Left ventricle myocardium superior (tissue), 1 donor: ENCODE results near the gene ZNF141. TPM values are rescaled to one million over a fixed set of nuclear protein-coding genes. Genes with fewer than 3 reads are reported as not detected.
"Not testable (repeated sequence)": the region's sequence is repeated elsewhere in the genome, so short reads cannot be mapped to it uniquely, and the experiment has no call there.

Experiments used
- ATAC-seq: fragments of 200-7000 bp; cut with Tn5 transposase; one replicate; pipeline ENCODE4 v1.9.1; 2020; ENCODE audit warnings: mild to moderate bottlenecking, moderate library complexity
- DNase-seq: peaks from one replicate; pipeline ENCODE4 v3.0.0-alpha.2; 2020
- intact Hi-C: fragments of 100-400 bp; cut with micrococcal nuclease; formaldehyde crosslinking; loops from one replicate; pipeline ENCODE4 v1.11.0; 2022
- microRNA-seq: library from miRNA; unstranded; fragments of <30 nt; microRNA quantifications from one replicate; pipeline ENCODE4 v1.2.0, GENCODE V29; 2020; ENCODE audit warnings: borderline number of aligned reads
- total RNA-seq: library from RNA; stranded (reverse); fragmentation: NEBNext Ultra II Directional; extraction: Animal tissue kit (Norgen Biotek cat#: 25700); gene quantifications from one replicate; pipeline ENCODE4 v1.2.1, GENCODE V29; 2021
- donor health status: DM: no; HTN: yes; CAD: no; lungs with severe emphysema.

Gene ZNF141
- total RNA-seq, 1 donor from 2014 or later = 9.2 TPM

DNA sequence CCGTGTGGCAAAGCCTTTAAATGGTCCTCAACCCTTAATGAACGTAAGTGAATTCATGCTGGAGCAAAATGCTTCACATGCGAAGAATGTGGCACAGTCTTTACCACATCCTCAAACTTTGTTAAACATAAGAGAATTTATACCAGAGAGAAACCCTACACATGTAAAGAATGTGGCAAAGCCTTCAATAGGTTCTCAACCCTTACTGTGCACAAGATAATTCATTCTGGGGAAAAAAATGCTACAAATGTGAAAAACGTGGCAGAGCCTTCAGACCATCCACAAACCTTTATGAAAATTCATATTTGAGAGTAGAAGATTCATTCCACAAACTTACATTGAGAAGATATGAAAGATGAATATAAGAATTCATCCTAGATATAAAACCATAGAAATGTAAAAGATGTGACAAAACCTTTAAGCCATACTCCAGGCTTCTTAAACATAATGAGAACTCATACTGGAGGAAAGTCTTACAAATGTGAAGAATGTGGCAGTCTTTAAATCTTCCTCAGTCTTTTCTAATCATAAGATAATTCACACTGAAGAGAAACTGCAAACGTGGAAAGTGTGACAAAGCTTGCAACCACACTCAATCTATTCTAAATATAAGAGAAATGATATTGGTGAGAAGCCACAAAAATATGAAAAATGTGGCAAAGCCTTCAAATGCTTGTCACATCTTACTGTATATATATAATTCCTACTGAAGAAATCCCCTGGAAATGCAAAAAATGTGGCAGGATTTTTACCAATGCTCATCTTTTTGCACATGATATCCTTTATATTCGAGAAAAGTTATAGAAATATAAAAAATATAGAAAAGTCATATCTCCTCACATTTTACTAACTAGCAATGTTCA, 36.9 kb downstream of the ZNF141 start:
- ATAC-seq = no peak
- no peak for DNase-seq
- intact Hi-C loops = loop anchor here (10.0 kb wide), 1 partner anchor 70 kb away; no protein-coding TSS in a partner anchor

- DNase-seq = no peak
- intact Hi-C loops = no loop called here
- no peak for ATAC-seq
Measured at GRCh38 chr4:384311-385010, 46.8 kb downstream of the ZNF141 start.

DNA sequence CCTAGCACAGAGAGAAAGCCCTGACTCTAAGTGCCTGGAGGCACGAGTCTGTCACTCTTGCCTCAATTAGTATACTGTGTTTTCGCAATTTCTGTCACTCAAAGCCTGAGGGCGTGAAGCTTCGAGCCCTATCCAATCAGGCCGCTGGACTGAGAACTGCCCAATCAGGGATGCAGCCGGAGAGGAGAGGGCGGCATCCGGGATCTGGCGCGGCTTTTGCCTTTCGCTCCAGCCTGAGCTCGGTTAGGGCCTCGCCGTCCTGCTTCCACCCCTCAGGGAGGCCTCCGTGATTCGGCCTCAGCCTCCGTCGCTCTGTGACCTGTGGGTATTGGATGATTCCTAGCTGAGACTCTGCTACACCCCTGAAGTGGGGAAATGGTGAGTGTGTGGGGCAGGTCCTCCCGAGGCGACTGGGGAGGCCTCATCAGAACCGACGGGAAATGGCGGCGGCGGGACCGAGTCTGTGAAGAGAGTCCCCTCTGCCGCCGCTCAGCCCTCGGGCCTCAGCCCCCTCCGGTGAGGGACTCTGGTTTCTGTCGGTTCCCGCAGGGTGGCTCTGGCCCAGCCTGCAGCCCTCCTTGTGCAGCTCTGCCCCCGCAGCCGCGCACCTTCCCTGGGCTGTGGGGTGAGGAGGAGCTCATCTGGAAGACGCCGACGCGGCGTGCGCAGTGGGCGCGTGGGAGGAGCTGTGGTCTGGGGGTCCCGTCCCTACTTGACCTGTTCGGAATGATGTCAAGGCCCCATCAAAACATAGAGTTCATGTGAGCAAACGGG, 48.5 kb downstream of the ZNF141 start:
- no peak for DNase-seq
- intact Hi-C loops = no loop called here
- ATAC-seq = no peak

DNA sequence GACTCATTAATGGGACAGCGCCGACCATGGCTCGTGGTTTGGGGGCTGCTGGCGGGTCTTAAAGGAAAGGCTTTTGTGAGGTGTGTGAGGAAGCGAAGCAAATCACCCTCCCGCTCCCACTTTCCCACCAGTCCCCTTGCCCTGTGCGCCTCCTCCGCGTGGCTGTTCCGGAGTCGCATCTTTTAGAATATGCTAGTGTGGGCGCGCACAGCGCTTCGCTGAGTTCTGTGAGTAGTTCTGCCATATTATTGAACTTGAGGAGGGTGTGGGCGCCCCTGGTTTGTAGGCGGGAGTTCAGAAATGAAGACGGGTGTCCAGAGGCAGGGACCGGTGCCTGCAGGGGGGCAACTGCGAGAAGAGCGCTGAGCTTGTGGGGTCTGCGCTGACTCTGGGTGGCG, 49.1 kb downstream of the ZNF141 start:
- intact Hi-C loops = no loop called here
- DNase-seq = no peak
- no peak for ATAC-seq

- DNase-seq = no peak
- ATAC-seq = no peak
- intact Hi-C loops = no loop called here
Measured at GRCh38 chr4:404006-404405, 66.4 kb downstream of the ZNF141 start.

DNA sequence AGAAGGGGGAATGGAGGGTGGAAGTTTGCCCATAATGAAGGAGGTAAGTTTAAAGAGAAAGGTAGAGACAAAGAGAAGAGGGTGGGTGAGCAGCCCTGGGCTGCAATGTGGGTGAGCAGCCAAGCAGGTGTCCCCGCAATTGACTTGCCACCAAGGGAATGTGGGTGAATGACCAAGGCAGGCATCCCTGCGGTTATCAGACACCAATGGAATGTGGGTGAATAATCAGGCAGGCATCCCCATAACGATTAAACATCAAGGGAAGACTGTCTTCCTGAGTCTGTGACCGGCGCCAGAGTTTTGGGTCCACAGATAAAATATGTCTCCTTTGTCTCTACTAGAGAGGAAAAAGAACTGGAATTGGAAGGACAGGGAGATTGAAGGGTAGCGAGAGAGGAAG, 70.7 kb downstream of the ZNF141 start:
- intact Hi-C loops, ATAC-seq, DNase-seq: not testable (repeated sequence)

DNA sequence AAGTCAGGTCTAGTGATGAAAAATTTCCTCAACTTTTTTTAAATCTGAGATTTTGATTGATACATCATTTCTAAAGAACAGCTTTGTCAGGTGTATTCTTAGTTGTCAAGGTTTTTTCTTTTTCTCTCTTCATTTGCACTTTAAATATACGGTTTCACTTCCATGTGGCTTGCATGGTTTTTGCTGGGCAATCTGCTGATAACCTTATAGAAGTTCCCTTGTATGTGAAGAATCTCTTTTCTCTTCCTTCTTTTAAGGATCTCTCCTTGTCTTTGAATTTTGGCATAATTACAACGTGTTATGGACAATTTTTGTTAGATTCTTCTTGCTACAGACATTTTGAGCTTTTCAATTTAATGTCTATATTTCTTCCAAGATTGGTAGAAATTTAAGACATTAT, 85.0 kb downstream of the ZNF141 start:
- intact Hi-C loops = no loop called here

More for the DNA sequence above, 85.0 kb downstream of the ZNF141 start:
- ATAC-seq (no peak), DNase-seq (no peak)

Small RNAs within 50 kb of the gene (microRNA-seq; reads per million reads assigned to microRNA genes)
- not detected for gene MIR571

Other genes with a start within 250 kb of the ZNF141 start
- gene ZNF718, start 213.3 kb upstream of the ZNF141 start, total RNA-seq = 6.3 TPM
- not detected for gene ZNF732, start 32.3 kb upstream of the ZNF141 start, total RNA-seq
- gene ZNF721, start 161.3 kb downstream of the ZNF141 start, total RNA-seq = 12.8 TPM
- 20.0 TPM for gene PIGG, start 161.4 kb downstream of the ZNF141 start, total RNA-seq
- not detected for gene TMEM271, start 238.5 kb downstream of the ZNF141 start, total RNA-seq